CD4-positive, alpha-beta T cell treated with Interleukin-17A for 1 hour (primary cell): ENCODE data around the gene PRX.
"Not testable (repeated sequence)": the region's sequence is repeated elsewhere in the genome, so short reads cannot be mapped to it uniquely, and the experiment has no call there.

Experiments used
- DNase-seq: peaks from one replicate; pipeline ENCODE4 v3.0.0-alpha.2; 2020

Gene PRX

GRCh38 chr19:40411958-40412499, 1.1 kb downstream of the PRX start:
- no peak for DNase-seq

GRCh38 chr19:40411125-40411842, 1.9 kb downstream of the PRX start:
- no peak for DNase-seq

GRCh38 chr19:40410030-40410389, 3.2 kb downstream of the PRX start:
- no peak for DNase-seq

- DNase-seq = not testable (repeated sequence)
These were observed 4.6 kb downstream of the PRX start for GRCh38 chr19:40408598-40408925.

- DNase-seq = no peak
These were observed 5.2 kb downstream of the PRX start for GRCh38 chr19:40407714-40408597.

- peak; percentile 88 for DNase-seq
These were observed 9.8 kb downstream of the PRX start for GRCh38 chr19:40403262-40403984.

- no peak for DNase-seq
These were observed 12.6 kb downstream of the PRX start for GRCh38 chr19:40400559-40400958.

- DNase-seq = peak; percentile 83
These were observed 14.6 kb downstream of the PRX start for GRCh38 chr19:40398417-40399131.

- no peak for DNase-seq
These were observed 15.6 kb downstream of the PRX start for GRCh38 chr19:40397568-40397906.

GRCh38 chr19:40396886-40397567, 16.2 kb downstream of the PRX start:
- no peak for DNase-seq

- DNase-seq = no peak
These were observed 17.2 kb downstream of the PRX start for GRCh38 chr19:40395956-40396355.

- DNase-seq = no peak
These were observed 18.4 kb downstream of the PRX start for GRCh38 chr19:40394816-40395210.

GRCh38 chr19:40393894-40394815, 19.0 kb downstream of the PRX start:
- DNase-seq = no peak

GRCh38 chr19:40392894-40393517, 20.2 kb downstream of the PRX start:
- no peak for DNase-seq

- DNase-seq = no peak
These were observed 21.1 kb downstream of the PRX start for GRCh38 chr19:40392123-40392522.

GRCh38 chr19:40390084-40390742, 23.0 kb downstream of the PRX start, which contains the start of gene HIPK4:
TSS of gene HIPK4 (minus strand) at chr19:40390181. CDS start at chr19:40389902, 279 bp downstream.
- no peak for DNase-seq

GRCh38 chr19:40389404-40390083, 23.6 kb downstream of the PRX start:
- no peak for DNase-seq

- no peak for DNase-seq
These were observed 24.7 kb downstream of the PRX start for GRCh38 chr19:40388481-40388880.

- no peak for DNase-seq
These were observed 26.0 kb downstream of the PRX start for GRCh38 chr19:40387155-40387554.
